SU-DHL-6 (cell line): ENCODE data around the gene PRR23A.

Experiments
- H2AFZ ChIP-seq: fragments of 200-600 bp; sonication (generic); 2 replicates; pipeline ENCODE4 v1.6.1; 2014; ENCODE audit warnings: low read depth, mild to moderate bottlenecking, moderate library complexity, mixed read lengths, antibody characterized with exemption, low read length; ENCODE audit not compliant: severe bottlenecking
- H3F3A ChIP-seq: fragments of 200-600 bp; shearing (Covaris generic); 2 replicates; pipeline ENCODE4 v1.6.0; 2016; ENCODE audit warnings: antibody characterized with exemption, mild to moderate bottlenecking; ENCODE audit not compliant: insufficient read depth
- H3K27ac ChIP-seq: fragments of 200-600 bp; sonication (generic); 2 replicates; pipeline ENCODE4 v1.5.1; 2016; ENCODE audit warnings: low read depth, mild to moderate bottlenecking, low read length, moderate library complexity, mixed read lengths
- H3K27me3 ChIP-seq: fragments of 200-600 bp; sonication (generic), shearing (Covaris generic); 2 replicates; pipeline ENCODE4 v1.6.0; 2014; ENCODE audit warnings: mild to moderate bottlenecking, low read length
- H3K36me3 ChIP-seq: fragments of 200-600 bp; sonication (generic); 2 replicates; pipeline ENCODE4 v1.6.1; 2014; ENCODE audit warnings: mild to moderate bottlenecking, low read length, mixed read lengths
- H3K4me2 ChIP-seq: fragments of 300-600, 200-600 bp; shearing (Covaris generic), sonication (generic); 2 replicates; pipeline ENCODE4 v1.6.0; 2014; ENCODE audit warnings: low read length, low read depth, mild to moderate bottlenecking; ENCODE audit not compliant: poor library complexity, severe bottlenecking
- H3K4me3 ChIP-seq: fragments of 200-600 bp; sonication (generic); 2 replicates; pipeline ENCODE4 v1.5.1; 2014; ENCODE audit warnings: antibody characterized with exemption, low read length, mild to moderate bottlenecking, mixed read lengths; ENCODE audit not compliant: insufficient read depth, poor library complexity, severe bottlenecking
- H3K79me2 ChIP-seq: fragments of 200-600 bp; sonication (generic); 2 replicates; pipeline ENCODE4 v1.6.1; 2014; ENCODE audit warnings: mild to moderate bottlenecking, low read length, moderate library complexity; ENCODE audit not compliant: insufficient read depth
- H3K9ac ChIP-seq: fragments of 200-600 bp; sonication (generic); 2 replicates; pipeline ENCODE4 v1.7.0; 2014; ENCODE audit warnings: mild to moderate bottlenecking, low read length
- H3K9me2 ChIP-seq: fragments of 200-600 bp; sonication (generic); replicated peaks from 2 replicates; pipeline ENCODE4 v1.6.1; 2014; ENCODE audit warnings: low read length; ENCODE audit not compliant: insufficient read depth
- H3K9me3 ChIP-seq: fragments of 200-600 bp; sonication (generic); 2 replicates; pipeline ENCODE4 v1.6.1; 2014; ENCODE audit warnings: low read length, mixed read lengths; ENCODE audit not compliant: insufficient read depth
- H4K20me1 ChIP-seq: fragments of 200-600 bp; sonication (generic); 2 replicates; pipeline ENCODE4 v1.6.1; 2014; ENCODE audit warnings: low read depth, mild to moderate bottlenecking, antibody characterized with exemption, low read length, moderate library complexity, mixed read lengths
- CTCF ChIP-seq: fragments of 200-600 bp; sonication (generic); IDR thresholded peaks from one replicate; pipeline ENCODE4 v1.5.1; 2017; ENCODE audit warnings: antibody characterized with exemption, mild to moderate bottlenecking, low read length, moderate library complexity; ENCODE audit not compliant: insufficient read depth, poor library complexity, severe bottlenecking
- EZH2phosphoT487 ChIP-seq: fragments of 200-600 bp; sonication (generic), shearing (Covaris generic); conservative IDR thresholded peaks from 2 replicates; pipeline ENCODE4 v1.6.1; 2018; ENCODE audit warnings: mild to moderate bottlenecking, antibody characterized with exemption, low read length, moderate library complexity, mixed read lengths

PRR23A gene

GRCh38 chr3:139016430-139017048 is 10.5 kb upstream of the PRR23A start:
- no peaks in the 10 kb centered on the region for H3K9me3 ChIP-seq
- no peaks in the 10 kb centered on the region for H3K27me3 ChIP-seq
- H3K79me2 ChIP-seq: no peaks in the 10 kb centered on the region
- no peak overlapping the region for H2AFZ ChIP-seq
- no peaks in the 10 kb centered on the region for H4K20me1 ChIP-seq
- no peak for TF ChIP-seq EZH2phosphoT487
- TF ChIP-seq CTCF: no peak
- H3K4me2 ChIP-seq: no peak overlapping the region
- no peak overlapping the region for H3K4me3 ChIP-seq
- H3F3A ChIP-seq: no peaks in the 10 kb centered on the region
- H3K27ac ChIP-seq: no peak overlapping the region
- H3K36me3 ChIP-seq: no peaks in the 10 kb centered on the region
- H3K9me2 ChIP-seq: no peaks in the 10 kb centered on the region
- H3K9ac ChIP-seq: no peak overlapping the region

- Histone ChIP-seq H3K4me2 (no peak overlapping the region), H4K20me1 (no peaks in the 10 kb centered on the region), H3K9ac (no peak overlapping the region), H3K4me3 (no peak overlapping the region), H3F3A (no peaks in the 10 kb centered on the region), H2AFZ (no peak overlapping the region), H3K27ac (no peak overlapping the region), H3K9me3 (no peaks in the 10 kb centered on the region), H3K9me2 (no peaks in the 10 kb centered on the region), H3K36me3 (no peaks in the 10 kb centered on the region), H3K79me2 (no peaks in the 10 kb centered on the region), H3K27me3 (no peaks in the 10 kb centered on the region)
- TF ChIP-seq CTCF (no peak), EZH2phosphoT487 (no peak)
Observed at GRCh38 chr3:139005356-139005993, 593 bp downstream of the PRR23A start.

- H3K9me2 ChIP-seq: no peaks in the 10 kb centered on the region
- no peaks in the 10 kb centered on the region for H3K9me3 ChIP-seq
- H3K4me2 ChIP-seq: no peak overlapping the region
- H3K79me2 ChIP-seq: no peaks in the 10 kb centered on the region
- H2AFZ ChIP-seq: no peak overlapping the region
- no peak for TF ChIP-seq CTCF
- H3K36me3 ChIP-seq: no peaks in the 10 kb centered on the region
- no peak overlapping the region for H3K9ac ChIP-seq
- no peak overlapping the region for H3K27ac ChIP-seq
- H4K20me1 ChIP-seq: no peaks in the 10 kb centered on the region
- H3K4me3 ChIP-seq: no peak overlapping the region
- H3F3A ChIP-seq: no peaks in the 10 kb centered on the region
- no peaks in the 10 kb centered on the region for H3K27me3 ChIP-seq
Observed at GRCh38 chr3:138995706-138996105, 10.4 kb downstream of the PRR23A start.
